Measurements from ENCODE around the gene MACO1. TPM values are rescaled to one million over a fixed set of nuclear protein-coding genes. Genes with fewer than 3 reads are reported as not detected.
"Not testable (repeated sequence)": the region's sequence is repeated elsewhere in the genome, so short reads cannot be mapped to it uniquely, and the experiment has no call there.

MACO1 gene
- total and polyA plus RNA-seq, 9 of the 15 experiments (the other 6 are each of a cell fraction or from before 2014, with no cell fraction given): 4.6 to 28.4 (median 21.7) TPM

GRCh38 chr1:25414578-25414977 lies 16.1 kb upstream of the MACO1 start:
- DNase-seq (ENCODE audit: extremely low read depth in 1 of 4, low spot score in 3 of 4); intact Hi-C loops (cut with micrococcal nuclease); H4K20me1 ChIP-seq (replicated peaks; ENCODE audit: control insufficient read depth, insufficient read depth, low read length); H2AFZ ChIP-seq (ENCODE audit: low read depth, low read length); H3K9me3 ChIP-seq (replicated peaks; ENCODE audit: control insufficient read depth, insufficient read depth, low read depth, low read length); CTCF ChIA-PET (ENCODE audit: low intra/inter-chr PET ratio); H3K27me3 ChIP-seq (ENCODE audit: control insufficient read depth in 2 of 2, insufficient read depth in 2 of 2, low read length in 2 of 2); H3K36me3 ChIP-seq (ENCODE audit: control insufficient read depth, insufficient read depth, low read length); in situ Hi-C loops (cut with MboI); BruUV-seq (replicated peaks); H3K79me2 ChIP-seq (ENCODE audit: control insufficient read depth, insufficient read depth, low read length); H3K4me3 ChIP-seq; H3K9me1 ChIP-seq (ENCODE audit: control insufficient read depth, insufficient read depth, low read length); TF ChIP-seq JUN (CRISPR knock-in tag; IDR thresholded peaks at IDR 0.05; ENCODE audit: borderline replicate concordance); NR2C2 (CRISPR knock-in tag; IDR thresholded peaks at IDR 0.05); ATF3 (CRISPR knock-in tag; conservative IDR thresholded peaks at IDR 0.05): not testable (repeated sequence)
- Histone ChIP-seq H3K9ac (ENCODE audit: insufficient read depth in 1 of 2, low read depth in 2 of 2, low read length in 2 of 2) (peak overlapping the region in 1 of 2 experiments; percentile 3; a peak in 1 of 4 replicates), H3K4me2 (ENCODE audit: insufficient read depth, low read length) (peak overlapping the region; percentile 62; the same call in 1 of the 2 replicates), H3K4me1 (replicated peaks in 1 of 2; ENCODE audit: control insufficient read depth in 2 of 2, insufficient read depth in 2 of 2, low read length in 2 of 2) (peaks cover 31 to 32% of the 10 kb centered on the region in 2 experiments; a peak in 4 of 5 replicates), H3K27ac (ENCODE audit: extremely low read depth, low read depth, low read length) (peak overlapping the region; percentile 64; the same call in 1 of the 3 replicates)
- 0 out of 2 replicates have a peak, but pooled peaks have one; percentile 11 for TF ChIP-seq JUN (IDR thresholded peaks at IDR 0.05; ENCODE audit: borderline replicate concordance, low read depth, low read length)
- 0 out of 2 replicates have a peak, but pooled peaks have one; percentile 10 for TF ChIP-seq CREM (IDR thresholded peaks at IDR 0.05; ENCODE audit: low read depth)
- TF ChIP-seq JUND (IDR thresholded peaks at IDR 0.05; ENCODE audit: borderline replicate concordance, low read depth, low read length): peak; percentile 37; the same call in 1 of the 2 replicates
- TF ChIP-seq JUND (tag; IDR thresholded peaks at IDR 0.05; ENCODE audit: borderline replicate concordance, low read depth, low read length): peak; percentile 52; the same call in 1 of the 3 replicates
- TF ChIP-seq YY1 (IDR thresholded peaks at IDR 0.05; ENCODE audit: borderline replicate concordance in 1 of 3, control insufficient read depth in 1 of 3, extremely low read depth in 1 of 3, insufficient read depth in 3 of 3, insufficient read length in 1 of 3, insufficient replicate concordance in 2 of 3, low read depth in 1 of 3, low read length in 2 of 3): peak in 1 of 3 experiments; percentile 39
- TF ChIP-seq THRA (IDR thresholded peaks at IDR 0.05): peak; percentile 52
- TF ChIP-seq CEBPB (tag; IDR thresholded peaks at IDR 0.05): peak; percentile 56
- TF ChIP-seq NR2C2 (tag; IDR thresholded peaks at IDR 0.05): peak; percentile 38; the same call in 1 of the 2 replicates
- TF ChIP-seq CBFA2T2 (conservative IDR thresholded peaks at IDR 0.05): 0 out of 2 replicates have a peak, but pooled peaks have one; percentile 12
- peak; percentile 81 for TF ChIP-seq ATF3 (IDR thresholded peaks at IDR 0.05)
- TF ChIP-seq FOSL1 (tag; conservative IDR thresholded peaks at IDR 0.05): peak; percentile 39
- peak; percentile 63 for FAIRE-seq
- POLR2A ChIA-PET: interaction anchor here (0.9 to 1.0 kb wide), 3 partner anchors 14 to 158 kb away, joined by 3 to 5 read pairs (median 4); partner anchors contain the start of gene MACO1
- 0% methylated on average over 1 of the region's 1 CpG for WGBS (ENCODE audit: insufficient coverage, low coverage, missing lambda C conversion rate)
- ATAC-seq: peak; percentile 2

Data from K562 (cell line).